ENCODE results near the gene CYFIP2. TPM values are rescaled to one million over a fixed set of nuclear protein-coding genes. Genes with fewer than 3 reads are reported as not detected.
A peak's percentile ranks its signal among the peaks of the same experiment; 100 is the strongest.

CYFIP2 gene
- total and polyA plus RNA-seq, 8 donors: 7.6 to 19.6 (median 11.4) TPM

GRCh38 chr5:157245886-157246285 lies 20.0 kb upstream of the CYFIP2 start:
- TF ChIP-seq, protein P1, sequence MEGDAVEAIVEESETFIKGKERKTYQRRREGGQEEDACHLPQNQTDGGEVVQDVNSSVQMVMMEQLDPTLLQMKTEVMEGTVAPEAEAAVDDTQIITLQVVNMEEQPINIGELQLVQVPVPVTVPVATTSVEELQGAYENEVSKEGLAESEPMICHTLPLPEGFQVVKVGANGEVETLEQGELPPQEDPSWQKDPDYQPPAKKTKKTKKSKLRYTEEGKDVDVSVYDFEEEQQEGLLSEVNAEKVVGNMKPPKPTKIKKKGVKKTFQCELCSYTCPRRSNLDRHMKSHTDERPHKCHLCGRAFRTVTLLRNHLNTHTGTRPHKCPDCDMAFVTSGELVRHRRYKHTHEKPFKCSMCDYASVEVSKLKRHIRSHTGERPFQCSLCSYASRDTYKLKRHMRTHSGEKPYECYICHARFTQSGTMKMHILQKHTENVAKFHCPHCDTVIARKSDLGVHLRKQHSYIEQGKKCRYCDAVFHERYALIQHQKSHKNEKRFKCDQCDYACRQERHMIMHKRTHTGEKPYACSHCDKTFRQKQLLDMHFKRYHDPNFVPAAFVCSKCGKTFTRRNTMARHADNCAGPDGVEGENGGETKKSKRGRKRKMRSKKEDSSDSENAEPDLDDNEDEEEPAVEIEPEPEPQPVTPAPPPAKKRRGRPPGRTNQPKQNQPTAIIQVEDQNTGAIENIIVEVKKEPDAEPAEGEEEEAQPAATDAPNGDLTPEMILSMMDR (IDR thresholded peaks at IDR 0.05): no peak
- H3K36me3 ChIP-seq: no peaks in the 10 kb centered on the region
- no peak for FAIRE-seq
- no peaks in the 10 kb centered on the region for H3K27me3 ChIP-seq
- intact Hi-C loops (cut with DNase I): no loop called here
- DNase-seq: no peak
- no peak overlapping the region for H3K4me3 ChIP-seq
- H3K27ac ChIP-seq: no peak overlapping the region
- H3K9me3 ChIP-seq: no peaks in the 10 kb centered on the region
- 62 to 64% methylated on average over 4 of the region's 4 CpGs for whole genome bisulfite sequencing, 2 donors
- no peak for ATAC-seq
- no peaks in the 10 kb centered on the region for H3K4me1 ChIP-seq

GRCh38 chr5:157247267-157247666 lies 18.7 kb upstream of the CYFIP2 start:
- no peak for ATAC-seq
- no peaks in the 10 kb centered on the region for H3K4me1 ChIP-seq
- no peaks in the 10 kb centered on the region for H3K27me3 ChIP-seq
- H3K36me3 ChIP-seq: no peaks in the 10 kb centered on the region
- H3K27ac ChIP-seq: no peak overlapping the region
- no peaks in the 10 kb centered on the region for H3K9me3 ChIP-seq
- intact Hi-C loops (cut with DNase I): no loop called here
- no peak for FAIRE-seq
- TF ChIP-seq, protein P1 (IDR thresholded peaks at IDR 0.05): no peak
- no peak overlapping the region for H3K4me3 ChIP-seq
- DNase-seq: no peak

DNA sequence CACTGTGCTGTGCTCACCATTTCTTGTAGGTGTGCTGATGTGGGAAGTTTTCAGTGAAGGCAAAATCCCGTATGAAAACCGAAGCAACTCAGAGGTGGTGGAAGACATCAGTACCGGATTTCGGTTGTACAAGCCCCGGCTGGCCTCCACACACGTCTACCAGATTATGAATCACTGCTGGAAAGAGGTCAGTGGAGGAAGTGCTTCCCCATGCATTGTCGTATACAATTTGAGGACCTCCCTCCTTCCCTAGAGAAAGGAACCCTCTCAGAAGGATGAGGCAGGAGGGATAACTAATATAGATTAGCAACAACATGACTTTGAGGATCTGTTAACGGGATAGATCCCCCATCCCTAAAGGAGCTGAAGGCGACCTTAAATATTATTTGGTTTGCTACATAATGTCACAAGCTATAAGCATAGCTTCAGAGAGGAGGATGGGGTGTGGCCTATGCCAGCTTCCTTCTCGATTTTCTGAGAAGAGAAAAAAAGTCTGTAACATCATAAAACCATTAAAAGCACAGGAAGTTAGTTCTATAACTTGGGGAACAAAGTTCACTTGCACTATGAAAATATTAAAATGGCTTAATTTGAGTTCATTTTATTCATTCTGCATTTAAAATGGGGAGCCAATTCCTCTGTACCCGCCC lies 17.0 kb upstream of the CYFIP2 start:
- intact Hi-C loops (cut with DNase I): no loop called here
- Histone ChIP-seq H3K36me3 (no peaks in the 10 kb centered on the region), H3K9me3 (no peaks in the 10 kb centered on the region), H3K27me3 (no peaks in the 10 kb centered on the region), H3K4me3 (no peak overlapping the region), H3K4me1 (no peaks in the 10 kb centered on the region), H3K27ac (no peak overlapping the region)
- ATAC-seq (no peak), DNase-seq (no peak), FAIRE-seq (no peak)
- TF ChIP-seq, protein P1 (IDR thresholded peaks at IDR 0.05): no peak
- WGBS, 2 donors: 74 to 79% methylated on average over 11 of the region's 11 CpGs

DNA sequence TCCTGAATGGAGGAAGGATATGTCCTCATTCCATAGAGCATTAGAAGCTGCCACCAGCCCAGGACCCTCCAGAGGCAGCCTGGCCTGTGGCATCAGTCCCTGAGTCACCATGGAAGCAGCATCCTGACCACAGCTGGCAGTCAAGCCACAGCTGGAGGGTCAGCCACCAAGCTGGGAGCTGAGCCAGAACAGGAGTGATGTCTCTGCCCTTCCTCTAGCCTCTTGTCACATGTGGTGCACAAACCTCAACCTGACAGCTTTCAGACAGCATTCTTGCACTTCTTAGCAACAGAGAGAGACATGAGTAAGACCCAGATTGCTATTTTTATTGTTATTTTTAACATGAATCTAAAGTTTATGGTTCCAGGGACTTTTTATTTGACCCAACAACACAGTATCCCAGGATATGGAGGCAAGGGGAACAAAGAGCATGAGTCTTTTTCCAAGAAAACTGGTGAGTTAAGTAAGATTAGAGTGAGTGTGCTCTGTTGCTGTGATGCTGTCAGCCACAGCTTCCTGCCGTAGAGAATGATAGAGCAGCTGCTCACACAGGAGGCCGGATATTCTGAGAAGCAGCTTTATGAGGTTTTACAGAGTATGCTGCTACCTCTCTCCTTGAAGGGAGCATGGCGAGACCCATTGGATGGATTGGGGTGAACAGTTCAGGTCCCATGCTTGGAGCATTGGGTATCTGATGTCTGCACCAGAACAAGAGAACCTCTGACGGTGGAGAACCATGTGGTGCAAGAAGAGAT lies 13.0 kb upstream of the CYFIP2 start:
- no peak overlapping the region for H3K4me3 ChIP-seq
- H3K27ac ChIP-seq: no peak overlapping the region
- TF ChIP-seq, protein P1 (IDR thresholded peaks at IDR 0.05): no peak
- H3K9me3 ChIP-seq: no peaks in the 10 kb centered on the region
- intact Hi-C loops (cut with DNase I): no loop called here
- no peaks in the 10 kb centered on the region for H3K27me3 ChIP-seq
- no peaks in the 10 kb centered on the region for H3K36me3 ChIP-seq
- 51 to 68% methylated on average over 4 of the region's 4 CpGs for WGBS, 2 donors
- FAIRE-seq: no peak
- DNase-seq: no peak
- no peaks in the 10 kb centered on the region for H3K4me1 ChIP-seq
- peak in 3 of 4 donors; percentile 12 to 50 (median 35) for ATAC-seq

DNA sequence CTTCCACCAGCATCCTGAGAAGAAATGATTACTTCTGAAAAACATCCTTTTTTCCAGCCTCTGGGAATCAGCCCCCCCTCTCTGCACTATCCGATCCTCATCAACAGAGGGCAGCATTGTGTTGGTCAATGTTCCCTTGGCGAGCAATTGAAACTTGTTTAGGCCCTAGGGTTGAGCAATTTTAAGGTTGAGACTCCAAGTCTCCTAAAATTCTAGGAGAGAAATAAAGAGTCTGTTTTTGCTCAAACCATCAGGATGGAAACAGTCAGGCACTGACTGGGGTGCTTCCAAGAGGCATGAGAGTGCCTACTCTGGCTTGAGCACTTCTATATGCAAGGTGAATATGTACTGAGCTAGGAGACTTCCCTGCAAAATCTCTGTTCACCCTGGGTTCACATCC lies 12.4 kb upstream of the CYFIP2 start:
- H3K27me3 ChIP-seq: no peaks in the 10 kb centered on the region
- intact Hi-C loops (cut with DNase I): no loop called here
- H3K4me1 ChIP-seq: no peaks in the 10 kb centered on the region
- H3K9me3 ChIP-seq: no peaks in the 10 kb centered on the region
- peak; percentile 68 to 96 (median 92) for ATAC-seq
- no peaks in the 10 kb centered on the region for H3K36me3 ChIP-seq
- H3K4me3 ChIP-seq: no peak overlapping the region
- no peak overlapping the region for H3K27ac ChIP-seq
- 2 to 4% methylated on average over 2 of the region's 2 CpGs for whole genome bisulfite sequencing, 2 donors
- TF ChIP-seq, protein P1 (IDR thresholded peaks at IDR 0.05): peak; percentile 62 to 74 (median 70)
- FAIRE-seq: no peak
- peak in 1 of 6 donors; percentile 50 for DNase-seq

Data from pancreas (tissue), 10 donors.